Right forelimb (tissue), 1 donor: ENCODE measurements around the gene CUEDC1.
A peak's percentile ranks its signal among the peaks of the same experiment; 100 is the strongest.
"Not testable (repeated sequence)": the region's sequence is repeated elsewhere in the genome, so short reads cannot be mapped to it uniquely, and the experiment has no call there.

ENCODE experiments used
- DNase-seq: peaks from one replicate; pipeline ENCODE4 v3.0.0-alpha.2; 2018

CUEDC1 gene

GRCh38 chr17:57937492-57937891, 17.7 kb downstream of the CUEDC1 start:
- DNase-seq = no peak

DNA sequence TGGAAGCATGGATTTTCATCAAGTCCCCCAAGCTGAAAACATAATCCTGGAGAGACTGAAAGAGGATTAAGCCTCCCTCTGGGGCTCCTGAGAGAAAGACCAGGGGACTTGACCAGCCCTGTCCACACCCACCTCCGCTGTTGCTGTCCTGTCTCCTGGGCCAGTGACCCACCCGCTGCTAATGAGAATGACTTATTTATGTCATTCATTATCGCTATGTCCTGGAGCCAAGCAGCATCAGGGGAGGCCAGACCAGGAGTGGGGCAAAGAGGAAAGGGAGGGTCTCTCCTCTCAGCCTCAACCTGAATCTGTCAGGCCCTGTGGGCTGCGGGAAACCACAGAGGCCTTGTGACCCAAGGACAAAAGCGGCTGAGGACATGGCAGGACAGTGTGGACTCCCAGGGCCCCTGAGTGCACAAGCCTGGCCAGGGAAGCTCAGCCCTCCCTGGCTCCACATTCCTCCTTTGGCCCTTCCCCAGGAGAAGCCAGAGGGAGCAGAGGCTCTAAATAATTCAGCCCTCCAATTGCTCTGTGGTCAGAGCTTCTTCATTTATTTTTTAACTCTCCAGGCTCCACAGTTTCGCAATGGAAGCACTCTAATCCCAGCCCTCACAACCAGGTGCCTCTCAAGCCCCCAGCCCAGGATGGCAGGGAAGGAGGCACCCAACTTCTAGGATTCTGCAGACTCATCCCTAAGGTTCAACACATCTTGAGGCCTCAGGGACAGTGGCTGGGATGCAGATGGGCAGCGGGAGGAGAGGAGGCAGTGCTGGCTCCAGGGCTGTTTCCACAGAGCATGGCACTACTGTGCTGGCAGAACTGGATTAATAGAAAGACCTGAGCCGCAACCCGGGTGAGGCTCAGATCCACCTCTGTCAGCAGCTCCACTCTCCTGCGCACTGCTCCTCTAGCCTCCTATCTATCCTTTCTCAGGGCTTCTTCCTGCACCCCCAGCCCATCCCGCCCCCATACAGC, 19.1 kb downstream of the CUEDC1 start:
- DNase-seq = peak; percentile 75

DNA sequence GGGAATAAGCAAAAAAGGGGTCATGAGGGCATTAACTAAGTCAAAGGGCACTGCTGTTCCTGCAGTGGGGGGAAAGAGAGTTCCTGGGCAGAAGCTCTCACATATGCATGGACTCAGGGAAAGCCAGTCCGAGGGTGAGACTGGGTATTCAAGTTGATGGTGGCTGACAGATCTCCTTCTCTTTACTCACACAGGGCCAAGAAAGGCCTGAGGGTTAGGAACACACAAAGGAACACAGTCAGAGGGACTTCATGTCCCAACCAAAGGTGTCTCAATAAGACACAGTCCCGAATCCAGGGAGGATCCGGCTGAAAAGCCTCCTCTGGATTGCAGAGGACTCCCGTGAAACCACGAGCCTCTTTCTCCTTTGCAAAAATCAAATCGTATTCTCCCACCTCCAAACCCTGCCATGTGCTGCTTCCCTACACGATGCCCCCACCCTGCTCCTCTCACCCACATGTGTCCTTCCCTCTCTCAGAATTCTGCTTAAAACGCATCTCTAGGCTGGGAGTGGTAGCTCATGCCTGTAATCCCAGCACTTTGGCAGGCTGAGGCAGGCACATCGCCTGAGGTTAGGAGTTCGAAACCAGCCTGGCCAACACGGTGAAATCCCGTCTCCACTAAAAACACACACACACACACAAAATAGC, 23.6 kb downstream of the CUEDC1 start:
- DNase-seq = no peak

DNA sequence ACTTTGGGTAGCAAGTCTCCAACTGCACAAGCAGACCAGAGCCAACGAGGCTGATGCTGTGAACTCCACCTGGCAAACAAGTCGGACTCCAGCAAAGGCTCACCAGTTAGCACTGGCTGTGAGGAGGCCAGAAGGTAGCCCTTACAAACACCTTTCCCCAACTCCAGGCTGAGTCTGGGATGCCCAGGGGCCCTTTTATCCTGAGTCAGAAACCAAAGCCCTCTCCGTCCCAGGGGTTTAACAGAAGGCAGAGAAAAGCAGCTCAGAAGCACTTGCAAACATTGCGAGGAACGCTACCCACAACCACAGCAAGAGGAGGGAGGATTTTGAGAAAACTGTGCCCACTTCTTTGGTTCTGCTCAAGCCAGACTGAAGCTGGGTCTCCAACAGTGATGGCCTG, 25.0 kb downstream of the CUEDC1 start:
- DNase-seq = no peak

DNA sequence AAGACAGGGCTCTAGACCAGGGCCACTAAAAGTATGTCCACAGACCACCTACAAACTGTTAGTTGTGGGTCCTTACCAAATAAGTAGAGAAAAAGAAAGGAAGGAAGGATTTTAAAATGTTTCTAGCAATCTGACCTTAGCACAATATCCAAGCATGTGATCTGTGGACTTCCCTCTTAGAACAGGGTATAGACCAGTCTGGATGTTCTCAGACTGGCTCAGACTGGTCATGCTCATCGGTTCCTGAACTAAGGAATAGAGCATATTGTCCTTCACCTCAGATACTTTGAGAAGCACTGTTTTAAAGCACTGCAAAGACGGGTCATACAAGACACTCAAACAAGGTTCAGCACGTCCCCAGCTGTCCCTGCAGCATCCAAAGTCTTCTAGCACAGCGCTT, 25.8 kb downstream of the CUEDC1 start:
- DNase-seq = no peak

DNA sequence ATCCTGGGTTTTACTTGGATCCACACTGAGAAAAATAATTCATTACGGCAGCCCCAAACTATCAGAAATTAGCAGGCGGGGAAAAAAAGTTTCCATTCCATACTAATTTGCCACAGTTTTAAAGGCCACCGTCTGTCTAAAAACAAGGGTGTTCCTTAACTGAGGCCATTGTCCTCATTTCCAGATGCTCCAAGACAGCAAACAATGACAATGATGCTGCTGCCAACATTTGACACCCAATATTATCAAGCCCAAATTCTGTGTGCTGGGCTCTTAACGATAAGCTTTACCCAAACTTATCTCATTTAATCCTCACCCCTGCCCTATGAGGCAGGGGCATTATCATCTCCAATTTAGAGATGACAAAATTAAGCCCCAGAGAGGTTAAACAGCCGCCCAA, 26.3 kb downstream of the CUEDC1 start:
- no peak for DNase-seq

DNA sequence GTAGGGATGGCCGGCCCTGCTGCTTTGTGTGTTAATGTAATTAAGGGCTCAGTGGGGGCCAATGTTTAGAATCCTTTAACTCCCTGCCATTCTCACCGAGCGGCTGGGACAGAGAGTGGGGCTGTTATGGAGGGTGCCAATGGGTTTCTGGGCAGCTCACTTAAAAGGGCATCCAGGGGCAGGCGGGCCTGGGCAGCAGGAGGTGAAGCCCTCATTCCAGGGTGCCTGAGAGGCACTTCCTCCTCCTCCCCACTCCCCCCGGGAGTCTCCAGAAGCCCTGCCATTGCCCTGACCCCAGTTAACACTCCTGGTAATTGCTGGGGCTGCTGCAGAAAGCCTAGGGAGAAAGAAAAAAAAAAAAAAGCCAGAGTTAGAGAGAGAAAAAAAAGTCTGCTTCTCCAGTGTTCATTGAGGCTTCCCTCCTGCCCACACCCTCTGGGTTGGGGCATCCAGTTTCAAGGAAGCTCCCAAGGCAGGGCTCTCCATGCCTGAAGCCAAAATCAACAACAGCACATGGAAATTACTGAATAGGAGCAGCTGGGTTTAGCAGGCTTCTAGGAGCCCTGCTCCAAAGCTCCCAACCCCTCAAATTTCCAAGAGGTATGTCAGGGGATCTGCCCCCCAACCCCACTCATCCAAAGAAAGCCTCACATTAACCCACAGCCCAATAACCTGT, 28.0 kb downstream of the CUEDC1 start:
- peak; percentile 75 for DNase-seq

DNA sequence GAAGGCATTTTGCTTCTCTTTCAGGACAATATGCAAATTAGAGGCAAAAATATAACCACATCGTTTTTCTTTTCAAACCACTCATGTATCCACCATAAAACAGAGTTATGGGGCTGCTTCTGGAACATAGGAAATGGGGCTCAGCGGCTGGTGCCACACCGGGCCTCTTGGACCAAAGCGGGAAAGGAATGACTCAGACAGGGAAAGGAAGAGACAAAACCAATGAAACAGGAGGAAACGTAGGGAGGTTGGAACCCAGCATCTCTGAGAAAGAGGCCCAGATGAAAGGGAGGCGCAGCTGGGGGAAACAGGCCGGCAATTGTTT, 28.5 kb downstream of the CUEDC1 start:
- DNase-seq = no peak

DNA sequence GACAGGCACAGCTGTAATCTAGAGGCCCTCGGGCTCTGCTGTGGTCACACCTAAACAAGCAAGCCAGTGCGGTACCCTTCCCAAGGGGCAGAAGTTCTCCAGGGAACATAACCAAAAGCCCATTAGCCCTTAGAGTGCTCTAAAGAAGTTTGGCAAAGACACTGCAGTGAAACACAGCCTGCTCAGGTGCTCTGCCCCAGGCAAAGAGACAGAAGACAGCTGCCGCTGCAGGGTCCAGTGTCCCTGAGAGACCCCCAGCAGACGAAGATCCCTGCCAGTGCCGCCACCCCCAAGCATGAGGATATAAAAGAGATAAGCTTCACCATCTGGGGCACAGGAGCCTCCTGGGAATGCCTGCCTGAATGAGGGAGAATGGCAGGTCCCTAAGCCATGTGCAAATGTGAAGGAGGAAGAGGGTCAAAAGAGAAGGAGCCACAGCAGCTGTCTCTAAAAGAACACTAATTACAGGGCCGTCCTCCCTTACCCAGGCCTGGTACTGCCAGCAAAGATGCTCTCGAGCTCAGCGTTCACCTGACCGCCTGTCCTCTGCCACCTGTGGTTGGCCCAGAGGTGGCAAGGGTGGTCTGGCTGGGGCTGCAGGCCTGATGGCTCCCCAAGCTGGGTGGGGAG, 29.7 kb downstream of the CUEDC1 start:
- DNase-seq = no peak

- DNase-seq = no peak
These were observed 30.5 kb downstream of the CUEDC1 start for GRCh38 chr17:57924677-57925076.

DNA sequence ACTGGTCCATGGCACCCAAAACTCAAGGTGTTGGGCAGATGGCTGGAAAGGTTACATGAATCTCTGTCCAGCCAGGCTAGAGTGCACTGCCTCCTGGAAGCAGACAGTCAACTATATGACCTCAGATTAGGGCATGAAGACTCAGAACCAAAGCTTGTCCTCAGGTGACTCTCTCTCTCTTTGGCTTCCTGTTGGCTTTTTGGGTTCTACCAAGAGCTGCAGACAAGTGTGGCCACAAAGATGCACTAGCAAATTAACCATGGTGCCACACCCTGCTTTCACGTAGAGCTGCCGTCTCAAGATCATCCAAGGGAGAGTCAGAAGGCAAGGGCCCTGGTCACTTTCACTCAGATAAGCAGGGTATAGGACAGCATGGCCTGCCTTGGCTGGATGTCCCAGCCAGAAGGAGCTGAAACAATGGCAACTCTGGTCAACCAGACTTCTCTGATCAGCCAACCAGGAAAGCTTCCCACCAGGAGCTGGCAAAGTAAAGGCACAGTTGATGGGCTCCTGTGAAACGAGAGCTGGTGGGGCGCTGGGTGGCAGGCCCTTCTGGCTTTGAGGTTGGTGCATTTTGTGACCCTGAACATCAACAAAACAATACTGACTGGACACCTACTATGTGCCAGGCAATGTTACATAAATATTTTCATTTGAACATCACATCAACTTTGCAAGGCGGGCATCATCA, 31.9 kb downstream of the CUEDC1 start:
- no peak for DNase-seq

DNA sequence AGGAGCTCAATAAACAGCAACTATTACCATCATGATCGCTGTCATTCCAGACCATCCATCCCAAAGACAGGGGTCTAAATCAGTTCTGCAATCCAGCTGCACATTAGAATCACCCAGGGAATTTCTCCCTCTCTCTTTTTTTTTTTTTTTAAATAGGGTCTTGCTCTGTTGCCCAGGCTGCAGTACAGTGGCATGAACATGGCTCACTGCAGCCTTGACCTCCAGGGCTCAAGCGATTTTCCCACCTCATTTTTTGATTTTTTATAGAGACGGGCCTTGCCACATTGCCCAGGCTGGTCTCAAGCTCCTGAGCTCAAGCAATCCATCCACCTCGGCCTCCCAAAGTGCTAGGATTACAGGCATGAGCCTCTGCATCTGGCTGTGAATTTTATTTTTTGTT, 32.5 kb downstream of the CUEDC1 start:
- DNase-seq = not testable (repeated sequence)

- no peak for DNase-seq
These were observed 34.1 kb downstream of the CUEDC1 start for GRCh38 chr17:57920916-57921703.

DNA sequence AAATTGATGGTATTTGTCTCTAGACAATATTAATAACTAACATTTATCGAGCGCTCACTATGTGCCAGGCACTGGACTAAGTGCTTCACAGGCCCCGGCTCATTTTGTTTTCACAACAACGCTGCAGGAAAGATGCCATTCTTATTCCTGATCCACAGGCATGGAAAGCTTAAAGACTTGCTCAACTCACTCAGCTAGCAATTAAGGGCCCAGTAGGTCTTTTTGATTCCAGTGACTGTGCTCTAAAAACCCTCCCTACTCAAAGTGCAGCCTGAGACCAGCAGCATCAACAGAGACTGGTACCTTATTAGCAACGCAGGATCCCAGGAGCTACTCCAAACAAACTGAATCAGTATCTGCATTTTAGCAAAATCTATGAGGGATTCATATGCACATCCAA, 35.3 kb downstream of the CUEDC1 start:
- no peak for DNase-seq

GRCh38 chr17:57918017-57918895, 37.0 kb downstream of the CUEDC1 start:
- no peak for DNase-seq

GRCh38 chr17:57916925-57917858, 38.0 kb downstream of the CUEDC1 start:
- DNase-seq = no peak

DNA sequence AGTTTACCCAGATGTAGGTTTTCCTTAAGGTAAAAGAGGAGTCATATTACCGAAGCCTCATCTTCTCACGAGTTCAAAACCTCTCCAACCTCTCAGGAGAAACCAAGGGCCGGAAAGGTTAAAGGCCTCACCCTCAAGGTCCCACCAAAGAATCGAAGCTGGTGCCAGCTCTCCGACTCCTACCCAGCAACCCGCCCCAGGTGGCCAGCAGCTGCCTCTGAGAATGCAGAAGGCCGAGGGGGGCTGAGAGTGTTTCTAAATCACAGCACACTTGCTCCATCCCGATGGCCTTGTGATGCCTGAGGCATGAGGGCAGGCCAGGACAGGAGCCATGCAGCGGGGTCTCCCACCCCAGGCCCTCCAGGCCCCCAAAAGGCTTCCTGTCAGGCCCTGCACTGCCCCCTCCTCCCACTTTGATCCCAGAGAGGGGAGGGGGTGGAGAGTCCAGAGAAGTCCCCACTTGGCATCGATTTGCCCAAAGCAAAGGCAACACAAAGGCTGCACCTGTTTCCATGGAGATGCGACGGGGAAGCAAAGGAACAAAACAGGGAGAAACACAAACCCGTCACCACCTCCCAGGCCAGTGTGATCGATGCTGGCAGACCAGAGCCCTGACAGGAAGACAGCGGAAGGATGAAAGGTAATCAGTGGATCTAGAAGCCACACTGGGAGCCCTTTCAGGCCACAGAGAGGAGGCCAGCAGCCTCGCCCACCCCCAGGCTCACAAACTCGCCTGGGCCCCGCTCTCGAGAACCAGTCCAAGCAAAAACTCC, 39.0 kb downstream of the CUEDC1 start:
- peak; percentile 78 for DNase-seq

- no peak for DNase-seq
These were observed 39.7 kb downstream of the CUEDC1 start for GRCh38 chr17:57915544-57915943.
